Measurements from ENCODE around the gene AGAP2.

GRCh38 chr12:57726151-57726883, 12.2 kb downstream of the AGAP2 start:
- no peak for TF ChIP-seq FOXK1 (CRISPR knock-in tag; IDR thresholded peaks at IDR 0.05; ENCODE audit: borderline replicate concordance)
- no peak for TF ChIP-seq STAT6 (CRISPR knock-in tag; IDR thresholded peaks at IDR 0.05)
- no peak for TF ChIP-seq RBM39 (optimal IDR thresholded peaks at IDR 0.05; ENCODE audit: low read depth, low read length)
